Astrocyte (in vitro differentiated cells and primary cell): Measurements from ENCODE around the gene ITPR2. TPM values are rescaled to one million over a fixed set of nuclear protein-coding genes. Genes with fewer than 3 reads are reported as not detected.

ENCODE experiments used
- DNase-seq: peaks from one replicate; pipeline ENCODE4 v3.0.0-alpha.2; 2010; ENCODE audit warnings: low read depth
- FAIRE-seq: peaks from 2 replicates; lab custom pipeline; 2011; peaks lifted over from hg19 to GRCh38; lab: Jason Lieb, UNC
- H2AFZ ChIP-seq: 2 replicates; pipeline ENCODE4 v1.6.0; 2012; ENCODE audit warnings: low read depth, low read length, inconsistent platforms
- H3K27ac ChIP-seq: 2 replicates; pipeline ENCODE4 v1.5.1; 2011; ENCODE audit warnings: low read depth, low read length, inconsistent platforms
- H3K27me3 ChIP-seq: 2 replicates; pipeline ENCODE4 v1.6.0; 2011; ENCODE audit warnings: low read length, inconsistent platforms; ENCODE audit not compliant: insufficient read depth
- H3K36me3 ChIP-seq: 2 replicates; pipeline ENCODE4 v1.5.1; 2011; ENCODE audit warnings: low read length, inconsistent platforms; ENCODE audit not compliant: insufficient read depth
- H3K4me1 ChIP-seq: 2 replicates; pipeline ENCODE4 v1.5.1; 2011; ENCODE audit warnings: low read length, inconsistent platforms; ENCODE audit not compliant: insufficient read depth
- H3K4me2 ChIP-seq: 2 replicates; pipeline ENCODE4 v1.6.0; 2012; ENCODE audit warnings: low read length, inconsistent platforms
- H3K4me3 ChIP-seq: 2 replicates; pipeline ENCODE4 v1.5.1; 2011; ENCODE audit warnings: low read depth, mild to moderate bottlenecking, low read length, inconsistent platforms; ENCODE audit not compliant: insufficient read depth
- H3K79me2 ChIP-seq: 2 replicates; pipeline ENCODE4 v1.6.0; 2012; ENCODE audit warnings: mild to moderate bottlenecking, low read length, inconsistent platforms; ENCODE audit not compliant: insufficient read depth
- H3K9ac ChIP-seq: 2 replicates; pipeline ENCODE4 v1.6.0; 2012; ENCODE audit warnings: mild to moderate bottlenecking, low read length, inconsistent platforms
- H3K9me3 ChIP-seq: 2 replicates; pipeline ENCODE4 v1.5.1; 2012; ENCODE audit warnings: low read depth, mild to moderate bottlenecking, low read length, inconsistent platforms; ENCODE audit not compliant: insufficient read depth
- H4K20me1 ChIP-seq: 2 replicates; pipeline ENCODE4 v1.6.0; 2012; ENCODE audit warnings: low read length, inconsistent platforms; ENCODE audit not compliant: insufficient read depth
- H3K27ac Mint-ChIP-seq: one replicate; pipeline ENCODE4 v1.8.0; 2021; ENCODE audit warnings: mild to moderate bottlenecking, mixed read lengths; ENCODE audit not compliant: unreplicated experiment
- H3K27me3 Mint-ChIP-seq: one replicate; pipeline ENCODE4 v1.8.0; 2021; ENCODE audit warnings: low read depth, mixed read lengths; ENCODE audit not compliant: unreplicated experiment
- H3K36me3 Mint-ChIP-seq: one replicate; pipeline ENCODE4 v1.8.0; 2021; ENCODE audit warnings: low read depth, mixed read lengths; ENCODE audit not compliant: unreplicated experiment
- H3K4me1 Mint-ChIP-seq: one replicate; pipeline ENCODE4 v1.8.0; 2021; ENCODE audit warnings: low read depth, mixed read lengths; ENCODE audit not compliant: unreplicated experiment
- H3K4me3 Mint-ChIP-seq: one replicate; pipeline ENCODE4 v1.8.0; 2021; ENCODE audit warnings: mild to moderate bottlenecking, moderate library complexity, mixed read lengths; ENCODE audit not compliant: unreplicated experiment
- H3K9me3 Mint-ChIP-seq: one replicate; pipeline ENCODE4 v1.8.0; 2021; ENCODE audit warnings: mild to moderate bottlenecking, mixed read lengths; ENCODE audit not compliant: unreplicated experiment
- CTCF ChIP-seq: IDR thresholded peaks from 2 replicates; pipeline ENCODE4 v1.5.1; 2011; ENCODE audit warnings: low read depth, mild to moderate bottlenecking, inconsistent platforms, low read length, moderate library complexity; ENCODE audit not compliant: insufficient read depth
- EZH2 ChIP-seq: IDR thresholded peaks from 2 replicates; pipeline ENCODE4 v1.6.1; 2012; ENCODE audit warnings: mild to moderate bottlenecking, low read length, inconsistent platforms; ENCODE audit not compliant: insufficient read depth
- total RNA-seq: library from RNA; stranded (reverse); gene quantifications from 2 replicates; pipeline ENCODE4 v1.2.1, GENCODE V29; 2021

ITPR2 gene
- total RNA-seq, 1 donor from 2014 or later, result 24.4 TPM

GRCh38 chr12:26389343-26389742, 443.7 kb downstream of the ITPR2 start:
- TF ChIP-seq CTCF (no peak), EZH2 (no peak)
- DNase-seq, result no peak
- H3K27me3 ChIP-seq, result no peaks in the 10 kb centered on the region
- no peaks in the 10 kb centered on the region for H3K9me3 Mint-ChIP-seq
- H3K27me3 Mint-ChIP-seq, result no peaks in the 10 kb centered on the region
- no peaks in the 10 kb centered on the region for H3K9me3 ChIP-seq
- H4K20me1 ChIP-seq, result no peaks in the 10 kb centered on the region
- H3K4me3 ChIP-seq, result no peak overlapping the region
- no peak overlapping the region for H2AFZ ChIP-seq
- peaks cover 2% of the 10 kb centered on the region for H3K36me3 ChIP-seq
- no peak overlapping the region for H3K27ac ChIP-seq
- H3K9ac ChIP-seq, result no peak overlapping the region
- no peak for FAIRE-seq
- no peaks in the 10 kb centered on the region for H3K79me2 ChIP-seq
- H3K4me1 ChIP-seq, result no peaks in the 10 kb centered on the region
- H3K36me3 Mint-ChIP-seq, result peaks cover 12% of the 10 kb centered on the region
- peaks cover 2% of the 10 kb centered on the region for H3K4me1 Mint-ChIP-seq
- H3K27ac Mint-ChIP-seq, result no peak overlapping the region
- no peak overlapping the region for H3K4me2 ChIP-seq
- no peak overlapping the region for H3K4me3 Mint-ChIP-seq

- H3K27ac Mint-ChIP-seq, result no peak overlapping the region
- H3K9me3 Mint-ChIP-seq, result peaks cover 6% of the 10 kb centered on the region
- DNase-seq (no peak), FAIRE-seq (no peak)
- Histone ChIP-seq H3K79me2 (no peaks in the 10 kb centered on the region), H3K9ac (no peak overlapping the region), H3K27me3 (no peaks in the 10 kb centered on the region), H2AFZ (no peak overlapping the region), H3K4me1 (no peaks in the 10 kb centered on the region), H3K9me3 (no peaks in the 10 kb centered on the region), H3K4me2 (no peak overlapping the region), H3K4me3 (no peak overlapping the region), H3K27ac (no peak overlapping the region), H4K20me1 (no peaks in the 10 kb centered on the region), H3K36me3 (no peaks in the 10 kb centered on the region)
- H3K27me3 Mint-ChIP-seq, result no peaks in the 10 kb centered on the region
- no peak for TF ChIP-seq CTCF
- TF ChIP-seq EZH2, result no peak
- H3K36me3 Mint-ChIP-seq, result peaks cover 18% of the 10 kb centered on the region
- H3K4me3 Mint-ChIP-seq, result no peak overlapping the region
- H3K4me1 Mint-ChIP-seq, result no peaks in the 10 kb centered on the region
These were observed 448.5 kb downstream of the ITPR2 start for GRCh38 chr12:26384536-26384935.

- TF ChIP-seq CTCF (no peak), EZH2 (no peak)
- Histone ChIP-seq H3K27ac (no peak overlapping the region), H3K4me2 (no peak overlapping the region), H3K4me1 (no peaks in the 10 kb centered on the region), H3K79me2 (no peaks in the 10 kb centered on the region), H2AFZ (no peak overlapping the region), H3K4me3 (no peak overlapping the region), H3K27me3 (no peaks in the 10 kb centered on the region), H3K9ac (no peak overlapping the region), H3K36me3 (no peaks in the 10 kb centered on the region), H3K9me3 (no peaks in the 10 kb centered on the region), H4K20me1 (no peaks in the 10 kb centered on the region)
- FAIRE-seq, result no peak
- Mint-ChIP-seq H3K27ac (no peak overlapping the region), H3K9me3 (peaks cover 6% of the 10 kb centered on the region), H3K27me3 (no peaks in the 10 kb centered on the region), H3K36me3 (peaks cover 20% of the 10 kb centered on the region), H3K4me1 (no peaks in the 10 kb centered on the region), H3K4me3 (no peak overlapping the region)
- DNase-seq, result no peak
These were observed 450.0 kb downstream of the ITPR2 start for GRCh38 chr12:26383041-26383440.
